LNCAP (cell line): ENCODE measurements around the gene GP1BB.

Source experiments
- TF ChIP-seq, protein P1 (sequence below): fragments of 450-650 bp; IDR thresholded peaks from 2 replicates; pipeline ENCODE4 v1.5.1; 2017; ENCODE audit warnings: mild to moderate bottlenecking

GP1BB gene

DNA sequence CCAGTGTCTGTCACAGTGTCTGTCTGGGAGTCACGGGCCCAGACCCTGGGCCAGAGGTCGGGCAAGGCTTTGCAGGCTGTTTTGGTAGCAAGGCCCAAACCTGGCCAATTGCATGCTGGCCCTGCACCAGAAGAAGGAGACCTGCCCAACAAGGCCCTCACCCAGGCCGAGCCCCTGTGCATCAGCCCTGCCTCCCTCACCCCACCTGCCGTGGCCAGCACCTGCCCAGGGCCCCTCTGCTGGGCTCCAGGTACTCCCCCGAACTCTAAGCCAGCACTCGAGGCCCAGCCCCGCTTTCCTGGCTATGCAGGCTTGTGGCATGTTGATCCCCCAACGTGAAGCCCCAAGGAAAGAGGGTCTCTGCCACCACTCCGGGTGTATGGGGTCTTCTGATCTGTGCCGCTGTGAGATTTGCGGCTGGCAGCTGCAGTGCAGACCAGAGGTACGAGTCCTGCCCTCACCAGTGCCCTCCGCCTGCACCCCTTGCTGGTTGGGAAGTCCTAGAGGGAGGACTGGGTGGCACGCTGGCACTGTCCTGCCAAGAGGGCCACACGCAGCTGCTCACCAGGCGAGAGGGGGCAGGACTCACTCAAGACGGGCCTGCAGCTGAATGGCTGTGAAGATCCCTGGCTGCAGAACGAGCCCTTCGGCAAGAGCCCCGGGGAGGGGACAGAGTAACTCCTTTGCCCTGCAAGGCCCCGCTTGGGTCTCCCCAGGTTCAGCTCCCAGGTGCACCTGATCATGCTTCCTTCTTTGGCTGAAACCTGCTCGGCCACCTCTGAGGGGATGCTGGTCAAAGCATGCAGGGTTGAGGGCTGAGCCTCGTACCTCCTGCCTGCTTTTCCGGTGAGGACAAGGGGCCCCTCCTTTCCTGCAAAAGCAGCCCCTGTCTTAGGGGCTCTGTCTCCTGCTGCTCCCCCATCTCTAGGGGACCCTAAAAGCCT lies 15.7 kb upstream of the GP1BB start:
- TF ChIP-seq, protein P1, sequence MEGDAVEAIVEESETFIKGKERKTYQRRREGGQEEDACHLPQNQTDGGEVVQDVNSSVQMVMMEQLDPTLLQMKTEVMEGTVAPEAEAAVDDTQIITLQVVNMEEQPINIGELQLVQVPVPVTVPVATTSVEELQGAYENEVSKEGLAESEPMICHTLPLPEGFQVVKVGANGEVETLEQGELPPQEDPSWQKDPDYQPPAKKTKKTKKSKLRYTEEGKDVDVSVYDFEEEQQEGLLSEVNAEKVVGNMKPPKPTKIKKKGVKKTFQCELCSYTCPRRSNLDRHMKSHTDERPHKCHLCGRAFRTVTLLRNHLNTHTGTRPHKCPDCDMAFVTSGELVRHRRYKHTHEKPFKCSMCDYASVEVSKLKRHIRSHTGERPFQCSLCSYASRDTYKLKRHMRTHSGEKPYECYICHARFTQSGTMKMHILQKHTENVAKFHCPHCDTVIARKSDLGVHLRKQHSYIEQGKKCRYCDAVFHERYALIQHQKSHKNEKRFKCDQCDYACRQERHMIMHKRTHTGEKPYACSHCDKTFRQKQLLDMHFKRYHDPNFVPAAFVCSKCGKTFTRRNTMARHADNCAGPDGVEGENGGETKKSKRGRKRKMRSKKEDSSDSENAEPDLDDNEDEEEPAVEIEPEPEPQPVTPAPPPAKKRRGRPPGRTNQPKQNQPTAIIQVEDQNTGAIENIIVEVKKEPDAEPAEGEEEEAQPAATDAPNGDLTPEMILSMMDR, result no peak

DNA sequence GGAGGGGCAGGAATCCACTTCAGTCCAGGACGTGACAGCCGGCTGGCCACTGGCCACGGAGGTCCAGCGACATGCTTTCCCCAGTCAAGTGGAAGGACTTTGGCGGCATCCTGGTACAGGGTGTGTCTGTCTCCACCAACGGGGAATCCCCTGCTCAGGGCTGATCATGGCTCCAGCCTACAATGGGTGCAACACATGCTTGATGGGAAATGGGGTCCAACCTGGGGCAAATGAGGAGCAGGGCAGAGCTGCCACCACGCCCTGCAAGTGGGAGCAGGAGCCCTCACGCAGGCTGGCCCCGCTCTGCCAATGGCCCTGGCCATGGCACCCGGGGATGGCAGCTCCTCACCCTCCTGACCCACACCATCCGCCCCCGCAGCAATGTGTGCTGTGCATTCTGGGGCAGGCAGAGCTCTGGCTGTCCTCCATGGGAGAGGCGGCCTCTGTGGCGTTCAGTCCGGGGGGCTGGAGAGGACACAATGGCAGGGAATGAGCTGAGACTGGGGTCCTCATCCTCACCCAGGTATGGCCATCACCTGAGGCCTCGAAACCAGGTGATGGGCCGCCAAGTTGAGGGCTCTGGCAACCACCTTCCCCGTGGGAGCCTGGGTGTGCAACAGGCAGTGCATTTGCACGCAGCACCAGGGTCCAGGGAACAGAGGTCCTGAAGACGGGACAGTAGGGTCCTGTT lies 14.9 kb upstream of the GP1BB start:
- TF ChIP-seq, protein P1, result no peak

DNA sequence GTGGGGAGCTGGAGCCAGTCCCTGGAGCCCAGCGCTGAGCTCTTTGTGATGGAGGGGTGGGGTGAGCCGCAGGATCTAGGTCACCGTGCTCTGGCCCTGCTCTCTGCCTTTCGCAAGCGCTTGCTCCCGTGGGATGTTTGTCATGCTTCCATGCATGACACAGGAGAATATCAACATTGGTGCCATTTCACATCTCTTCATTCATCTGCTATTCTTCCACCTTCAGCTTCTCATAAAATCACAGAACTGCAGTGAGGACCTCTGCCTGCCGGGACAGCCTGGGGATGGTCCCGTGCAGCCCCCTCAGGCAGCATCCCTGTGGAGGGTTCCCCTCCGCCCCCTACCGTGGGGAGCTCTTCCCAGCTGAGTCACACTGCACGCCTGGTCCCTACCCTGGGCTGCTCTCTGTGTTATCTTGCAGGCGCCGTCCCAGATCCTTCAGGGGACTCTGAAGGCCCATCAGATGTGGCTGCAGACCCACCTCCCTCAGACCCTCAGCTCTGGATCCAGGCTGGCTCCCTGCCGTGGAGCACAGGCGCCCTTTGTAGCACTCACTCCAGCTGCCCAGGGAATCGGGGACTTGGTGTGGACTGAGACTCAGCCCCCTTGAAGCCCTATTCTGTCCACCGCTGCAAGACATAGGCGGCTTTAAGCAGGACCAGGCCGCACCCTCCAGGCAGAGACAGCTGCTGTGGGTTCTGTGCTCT lies 14.1 kb upstream of the GP1BB start:
- TF ChIP-seq, protein P1, result no peak

DNA sequence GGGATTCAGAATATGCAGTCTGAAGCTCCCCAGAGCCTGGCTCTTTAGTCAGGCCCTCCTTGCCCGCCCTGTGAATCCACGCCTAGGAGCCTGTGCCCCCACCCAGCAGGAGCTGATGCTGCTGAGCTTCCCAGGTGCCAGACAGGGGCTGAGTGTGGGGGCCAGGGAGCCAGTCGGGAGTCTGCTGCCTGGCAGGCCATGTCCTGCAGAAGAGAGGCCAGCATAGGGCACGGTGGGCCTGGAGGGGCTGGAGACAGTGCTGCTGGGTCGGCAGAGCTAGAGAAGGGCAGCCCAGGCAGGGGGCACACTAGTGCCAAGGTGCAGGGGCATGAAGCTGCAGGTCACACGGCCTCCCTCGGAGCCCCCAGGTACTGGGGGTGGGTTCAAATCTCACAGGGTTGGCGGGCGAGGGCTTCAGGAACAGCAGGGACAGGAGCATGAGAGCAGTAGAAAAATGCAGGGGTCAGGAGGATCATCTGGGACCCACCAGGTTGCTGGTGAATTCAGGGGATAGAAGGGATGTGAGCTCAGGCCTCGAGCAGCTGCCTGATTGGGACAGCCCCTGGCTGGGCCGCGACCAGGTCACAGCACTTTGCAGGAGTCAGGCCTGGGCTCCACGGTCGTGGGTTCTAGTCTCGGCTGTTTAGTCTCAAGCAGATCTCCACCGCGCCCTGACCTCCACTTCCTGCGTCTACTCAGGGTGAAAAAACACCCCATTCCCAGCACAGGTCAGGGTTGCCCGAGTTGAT lies 13.1 kb upstream of the GP1BB start:
- TF ChIP-seq, protein P1, result no peak

DNA sequence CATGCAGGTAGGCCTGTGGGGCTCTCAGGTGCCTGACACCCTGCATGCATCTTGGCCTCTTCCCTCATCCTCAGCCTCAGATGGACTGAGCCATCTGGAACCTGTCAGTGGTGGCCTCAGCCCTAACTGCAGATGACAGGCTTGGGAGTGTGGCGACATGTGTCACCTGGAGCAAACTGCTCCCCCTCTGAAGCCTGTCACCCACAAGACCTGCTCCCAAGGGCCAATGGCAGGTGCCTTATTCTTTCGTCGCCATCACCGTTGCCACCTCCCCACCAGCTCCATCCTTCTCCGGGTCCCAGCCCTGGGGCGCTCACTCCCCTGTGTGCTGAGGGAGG lies 12.6 kb upstream of the GP1BB start:
- TF ChIP-seq, protein P1, result no peak

DNA sequence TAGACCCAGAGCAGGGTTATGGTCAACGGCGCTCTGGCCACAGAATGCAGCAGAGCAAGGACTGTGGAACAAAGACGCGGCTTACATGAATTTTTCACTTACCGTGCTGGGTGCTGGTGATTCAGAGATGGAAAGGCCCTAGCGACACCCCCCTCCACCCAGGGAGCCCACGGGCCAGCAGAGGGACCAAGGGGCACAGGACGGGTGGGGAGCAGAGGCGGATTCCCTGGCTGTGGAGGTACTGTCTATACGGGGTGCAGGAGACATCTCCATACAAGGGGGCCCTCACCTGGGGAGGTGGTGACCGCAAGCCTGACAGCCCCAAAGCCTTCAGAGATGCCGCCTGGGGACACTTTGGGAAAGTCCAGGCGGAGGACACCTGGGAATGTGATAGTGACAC lies 10.1 kb upstream of the GP1BB start:
- TF ChIP-seq, protein P1, result no peak
